Hematopoietic multipotent progenitor cell treated with erythropoietin and hydrocortisone succinate and interleukin-3 and kit ligand, for 17 days (in vitro differentiated cells): ENCODE measurements around the gene CASKIN1.
A peak's percentile ranks its signal among the peaks of the same experiment; 100 is the strongest.

ENCODE experiments used
- DNase-seq: peaks from one replicate; pipeline ENCODE4 v3.0.0-alpha.2; 2015; ENCODE audit warnings: low spot score

CASKIN1 gene

GRCh38 chr16:2190659-2191445 is 5.6 kb downstream of the CASKIN1 start:
- DNase-seq = no peak

GRCh38 chr16:2190002-2190658 is 6.3 kb downstream of the CASKIN1 start:
- no peak for DNase-seq

GRCh38 chr16:2189252-2189893 is 7.0 kb downstream of the CASKIN1 start:
- no peak for DNase-seq

GRCh38 chr16:2188395-2188794 is 8.0 kb downstream of the CASKIN1 start:
- no peak for DNase-seq

GRCh38 chr16:2187212-2187611 is 9.2 kb downstream of the CASKIN1 start:
- no peak for DNase-seq

GRCh38 chr16:2186505-2186904 is 9.9 kb downstream of the CASKIN1 start:
- no peak for DNase-seq

- DNase-seq = no peak
Measured at GRCh38 chr16:2186064-2186463, 10.3 kb downstream of the CASKIN1 start.

- DNase-seq = no peak
Measured at GRCh38 chr16:2184962-2185361, 11.4 kb downstream of the CASKIN1 start.

- no peak for DNase-seq
Measured at GRCh38 chr16:2184346-2184745, 12.1 kb downstream of the CASKIN1 start.

- DNase-seq = no peak
Measured at GRCh38 chr16:2183671-2184070, 12.7 kb downstream of the CASKIN1 start.

GRCh38 chr16:2181952-2182351 is 14.5 kb downstream of the CASKIN1 start:
- DNase-seq = no peak

- no peak for DNase-seq
Measured at GRCh38 chr16:2180962-2181923, 15.2 kb downstream of the CASKIN1 start.

- no peak for DNase-seq
Measured at GRCh38 chr16:2180461-2180860, 15.9 kb downstream of the CASKIN1 start.

- DNase-seq = no peak
Measured at GRCh38 chr16:2179576-2179975, 16.8 kb downstream of the CASKIN1 start.

- no peak for DNase-seq
Measured at GRCh38 chr16:2179107-2179501, 17.3 kb downstream of the CASKIN1 start.

- DNase-seq = peak; percentile 23
Measured at GRCh38 chr16:2178321-2179106, 17.9 kb downstream of the CASKIN1 start.

GRCh38 chr16:2177561-2177960 is 18.8 kb downstream of the CASKIN1 start:
- DNase-seq = no peak

GRCh38 chr16:2177101-2177500 is 19.3 kb downstream of the CASKIN1 start:
- no peak for DNase-seq

GRCh38 chr16:2176047-2176446 is 20.4 kb downstream of the CASKIN1 start:
- DNase-seq = no peak

- DNase-seq = no peak
Measured at GRCh38 chr16:2175454-2175853, 21.0 kb downstream of the CASKIN1 start.
